DMS 273 (cell line): ENCODE measurements around the gene TTC3.

Source experiments
- DNase-seq: peaks from one replicate; lab custom pipeline; 2025; ENCODE audit not compliant: unreplicated experiment; lab: John Stamatoyannopoulos, UW

TTC3 gene

GRCh38 chr21:37145635-37146111 is 72.6 kb downstream of the TTC3 start:
- DNase-seq = no peak

- DNase-seq = no peak
Measured at GRCh38 chr21:37146320-37147235, 73.5 kb downstream of the TTC3 start.

- DNase-seq = no peak
Measured at GRCh38 chr21:37149411-37149810, 76.4 kb downstream of the TTC3 start.

- no peak for DNase-seq
Measured at GRCh38 chr21:37153196-37153934, 80.3 kb downstream of the TTC3 start.

GRCh38 chr21:37153935-37154350 is 80.9 kb downstream of the TTC3 start:
- no peak for DNase-seq

GRCh38 chr21:37155186-37155585 is 82.1 kb downstream of the TTC3 start:
- DNase-seq = no peak

GRCh38 chr21:37157938-37158337 is 84.9 kb downstream of the TTC3 start:
- no peak for DNase-seq

- DNase-seq = no peak
Measured at GRCh38 chr21:37159053-37159776, 86.2 kb downstream of the TTC3 start.

GRCh38 chr21:37159949-37160348 is 86.9 kb downstream of the TTC3 start:
- no peak for DNase-seq

GRCh38 chr21:37164742-37165141 is 91.7 kb downstream of the TTC3 start:
- peak; percentile 21 for DNase-seq

GRCh38 chr21:37165586-37165985 is 92.5 kb downstream of the TTC3 start:
- no peak for DNase-seq

- DNase-seq = peak; percentile 38
Measured at GRCh38 chr21:37166733-37167132, 93.7 kb downstream of the TTC3 start.

- DNase-seq = no peak
Measured at GRCh38 chr21:37168666-37169065, 95.6 kb downstream of the TTC3 start.

GRCh38 chr21:37172646-37173045 is 99.6 kb downstream of the TTC3 start:
- no peak for DNase-seq

- no peak for DNase-seq
Measured at GRCh38 chr21:37176716-37177115, 103.7 kb downstream of the TTC3 start.

- DNase-seq = no peak
Measured at GRCh38 chr21:37181059-37181458, 108.0 kb downstream of the TTC3 start.

- DNase-seq = no peak
Measured at GRCh38 chr21:37182222-37182621, 109.2 kb downstream of the TTC3 start.

GRCh38 chr21:37183749-37184148 is 110.7 kb downstream of the TTC3 start:
- DNase-seq = no peak

GRCh38 chr21:37184784-37185593 is 111.9 kb downstream of the TTC3 start:
- no peak for DNase-seq

- DNase-seq = no peak
Measured at GRCh38 chr21:37186983-37187382, 113.9 kb downstream of the TTC3 start.
